ENCODE measurements around the gene PARP1.
"Not testable (repeated sequence)": the region's sequence is repeated elsewhere in the genome, so short reads cannot be mapped to it uniquely, and the experiment has no call there.

The PARP1 gene

GRCh38 chr1:226407497-226408284, at the start of gene PARP1:
Gene PARP1 (minus strand): TSS chr1:226408093. CDS start chr1:226407929, 164 bp downstream.
- peak; percentile 82 for DNase-seq

GRCh38 chr1:226457307-226457712, 49.4 kb upstream of the PARP1 start:
- DNase-seq, result peak; percentile 9

DNA sequence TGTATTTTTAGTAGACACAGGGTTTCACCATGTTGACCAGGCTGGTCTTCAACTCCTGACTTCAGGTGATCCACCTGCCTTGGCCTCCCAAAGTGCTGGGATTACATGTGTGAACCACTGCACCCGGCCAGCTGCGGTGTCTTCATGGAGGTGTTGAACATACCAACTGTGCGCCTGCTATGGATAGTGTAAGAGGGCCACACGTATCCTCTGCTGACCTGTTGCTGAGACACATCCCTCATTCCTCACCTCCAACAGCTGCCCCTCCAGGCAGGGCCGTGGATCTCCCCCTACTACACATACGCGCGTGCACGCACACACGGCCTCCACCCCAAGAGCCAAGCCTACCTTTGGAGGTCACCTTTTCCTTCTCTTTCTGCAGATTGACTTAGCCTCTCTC, 48.0 kb upstream of the PARP1 start:
- DNase-seq, result no peak

DNA sequence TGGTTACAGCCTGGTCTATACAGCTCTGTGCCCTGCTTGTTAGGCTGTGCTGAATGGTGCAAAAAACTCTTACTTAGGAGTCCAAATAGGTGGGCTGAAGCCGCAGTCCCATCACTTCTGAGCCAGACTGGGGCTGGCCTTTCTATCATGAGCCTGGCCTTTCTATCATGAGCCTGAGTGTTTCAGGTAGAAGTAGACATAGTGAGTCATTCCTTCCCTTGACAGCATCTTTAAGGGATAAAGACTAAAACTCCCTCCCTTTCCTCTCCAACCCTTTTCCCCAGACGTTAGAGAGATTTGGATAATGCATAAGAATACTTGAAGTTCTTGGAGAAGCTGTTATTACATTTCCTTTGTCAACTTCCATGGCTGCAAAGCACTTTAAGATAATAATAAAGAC, 46.5 kb upstream of the PARP1 start:
- no peak for DNase-seq

- no peak for DNase-seq
These were observed 45.3 kb upstream of the PARP1 start for GRCh38 chr1:226453015-226453704.

DNA sequence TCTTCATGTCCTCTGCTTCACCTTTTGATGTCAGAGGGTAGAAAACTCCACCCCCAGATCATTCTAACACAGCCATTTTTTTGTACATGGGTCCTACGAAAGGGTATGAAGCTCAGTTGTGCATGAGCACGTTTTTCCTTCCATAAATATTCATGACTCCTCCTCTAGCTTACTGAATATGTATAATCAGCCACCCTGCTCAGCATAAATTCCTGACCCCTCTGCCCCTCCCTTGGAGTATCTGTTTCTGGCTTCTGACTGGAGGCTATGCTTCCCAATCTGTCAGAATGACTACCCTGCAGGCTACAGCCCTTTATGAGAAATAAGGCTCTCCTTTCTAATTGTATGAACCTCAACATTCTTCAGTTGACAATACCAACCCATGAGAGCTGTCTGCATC, 42.8 kb upstream of the PARP1 start:
- no peak for DNase-seq

DNA sequence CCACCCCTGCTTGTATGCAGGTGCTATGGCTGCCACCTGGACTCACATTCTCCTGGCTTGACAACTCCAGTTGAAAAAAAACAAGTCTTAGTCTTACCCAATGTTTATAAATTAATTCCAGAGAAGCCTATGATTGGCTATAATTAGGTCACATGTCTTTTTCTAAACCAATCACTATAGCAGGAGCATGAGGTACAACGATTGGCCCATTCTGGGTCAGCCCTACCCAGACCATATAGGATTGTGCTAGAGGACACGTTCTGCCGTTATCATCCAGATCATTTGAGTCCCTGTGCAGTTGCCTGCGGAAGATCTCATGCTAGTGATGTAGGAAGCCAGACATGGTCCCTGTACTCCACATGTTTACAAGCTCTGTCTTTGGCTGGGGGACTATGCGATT, 41.9 kb upstream of the PARP1 start:
- DNase-seq, result no peak

DNA sequence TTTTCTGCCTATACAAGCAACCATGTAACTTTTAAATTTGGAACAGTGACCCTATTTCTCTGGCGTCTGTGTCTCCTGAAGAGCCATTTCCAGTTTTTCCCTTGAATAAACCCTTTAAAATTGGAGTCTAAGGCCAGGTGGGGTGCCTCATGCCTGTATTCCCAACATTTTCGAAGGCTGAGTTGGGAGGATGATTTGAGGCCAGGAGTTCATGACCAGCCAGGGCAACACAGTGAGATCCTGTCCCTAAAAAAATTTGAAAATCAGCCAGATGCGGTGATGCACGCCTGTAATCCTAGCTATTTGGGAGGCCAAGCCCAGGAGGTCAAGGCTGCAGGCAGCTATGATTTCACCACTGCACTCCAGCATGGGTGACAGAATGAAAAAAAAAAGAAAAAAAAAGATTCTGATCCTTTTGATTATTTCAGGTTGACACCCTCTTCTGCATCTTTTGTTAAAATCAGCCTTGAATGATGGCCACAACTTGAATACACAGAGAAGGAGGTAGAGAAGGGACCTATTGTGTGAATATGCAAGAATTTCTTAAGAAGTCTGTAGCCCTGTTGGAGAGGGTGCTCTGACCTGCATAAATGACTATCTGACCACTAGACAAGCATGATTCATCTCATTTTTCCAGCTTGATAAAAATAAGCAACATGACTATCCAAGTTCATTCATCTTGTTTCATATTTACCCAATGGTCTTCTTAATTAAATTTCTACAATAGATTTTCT, 40.2 kb upstream of the PARP1 start:
- DNase-seq, result no peak

DNA sequence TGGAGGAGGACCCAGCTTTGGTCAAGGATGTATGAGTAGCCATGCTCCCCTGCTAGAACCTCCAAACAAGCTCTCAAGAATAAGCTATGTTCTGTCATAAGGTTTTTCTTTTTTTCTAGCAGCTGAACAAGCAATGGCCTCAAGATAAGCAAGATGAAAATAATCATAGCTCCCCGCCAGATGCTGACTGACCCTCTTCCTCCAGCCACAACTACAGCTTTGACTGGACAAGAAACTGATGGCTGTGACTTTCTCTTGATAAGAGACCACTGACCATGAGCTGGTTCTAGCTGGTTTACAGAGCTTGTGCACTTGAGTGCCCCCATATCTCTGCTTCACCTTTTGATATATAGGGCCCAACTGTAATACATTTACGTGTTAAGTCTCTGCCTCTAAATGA, 38.2 kb upstream of the PARP1 start:
- DNase-seq, result no peak

- no peak for DNase-seq
These were observed 37.0 kb upstream of the PARP1 start for GRCh38 chr1:226444901-226445300.

GRCh38 chr1:226443439-226443838, 35.5 kb upstream of the PARP1 start:
- DNase-seq, result peak; percentile 75

DNA sequence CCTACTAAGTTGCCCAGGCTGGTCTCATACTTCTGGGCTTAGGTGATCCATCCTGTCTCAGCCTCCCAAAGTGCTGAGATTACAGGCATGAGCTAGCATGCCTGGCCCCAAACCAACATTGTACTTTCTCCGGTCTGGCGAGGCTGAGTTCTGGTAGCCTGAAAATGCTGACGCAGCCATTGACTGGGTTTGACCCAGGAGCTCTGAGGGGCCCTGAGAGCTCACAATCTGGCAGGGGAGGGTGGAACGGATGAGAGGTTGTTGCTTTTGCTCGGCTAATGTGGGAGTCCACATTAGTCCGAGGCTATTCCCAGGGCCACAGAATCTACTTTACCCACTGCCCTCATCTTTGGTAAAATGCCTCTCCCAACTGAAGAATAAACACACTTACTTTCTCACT, 35.1 kb upstream of the PARP1 start:
- no peak for DNase-seq

GRCh38 chr1:226441629-226442028, 33.7 kb upstream of the PARP1 start:
- DNase-seq, result no peak

DNA sequence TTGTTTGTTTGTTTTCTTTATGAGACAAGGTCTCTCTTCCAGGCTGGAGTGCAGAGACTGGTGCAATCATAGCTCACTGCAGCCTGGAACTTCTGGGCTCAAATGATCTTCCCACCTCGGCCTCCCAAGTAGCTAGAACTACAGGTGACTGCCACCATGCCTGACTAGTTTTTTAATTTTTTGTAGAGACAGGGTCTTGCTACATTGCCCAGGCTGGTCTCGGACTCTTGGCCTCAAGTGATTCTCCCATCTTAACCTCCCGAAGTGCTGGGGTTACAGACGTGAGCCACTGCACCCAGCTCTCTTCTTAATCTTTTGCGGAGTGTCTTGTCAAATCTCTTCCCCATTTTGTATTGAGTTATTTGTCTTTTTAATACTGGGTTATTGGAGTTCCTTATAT, 32.6 kb upstream of the PARP1 start:
- DNase-seq, result no peak

GRCh38 chr1:226438007-226438406, 30.1 kb upstream of the PARP1 start:
- DNase-seq, result no peak

- no peak for DNase-seq
These were observed 29.1 kb upstream of the PARP1 start for GRCh38 chr1:226436855-226437491.

DNA sequence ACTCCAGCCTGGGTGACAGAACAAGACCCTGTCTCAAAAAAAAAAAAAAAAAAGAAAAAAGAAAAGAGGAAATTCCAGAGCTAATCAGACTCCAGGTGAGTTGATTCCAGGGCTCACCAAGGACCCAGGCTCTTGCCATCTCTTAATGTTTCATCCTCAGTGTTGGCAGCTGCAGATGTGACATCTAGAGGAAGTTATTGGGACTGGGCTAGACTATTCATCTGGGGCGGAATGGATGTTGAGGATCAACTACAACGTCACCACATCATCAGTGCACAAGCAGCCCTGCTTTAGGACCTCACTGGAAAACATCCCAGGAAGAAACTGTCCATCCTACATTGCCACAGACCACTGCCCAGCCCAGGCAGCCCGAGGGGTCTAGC, 28.6 kb upstream of the PARP1 start:
- no peak for DNase-seq

GRCh38 chr1:226433341-226433720, 25.4 kb upstream of the PARP1 start:
- no peak for DNase-seq

GRCh38 chr1:226432586-226433340, 24.9 kb upstream of the PARP1 start:
- DNase-seq, result no peak

- not testable (repeated sequence) for DNase-seq
These were observed 24.0 kb upstream of the PARP1 start for GRCh38 chr1:226431898-226432297.

DNA sequence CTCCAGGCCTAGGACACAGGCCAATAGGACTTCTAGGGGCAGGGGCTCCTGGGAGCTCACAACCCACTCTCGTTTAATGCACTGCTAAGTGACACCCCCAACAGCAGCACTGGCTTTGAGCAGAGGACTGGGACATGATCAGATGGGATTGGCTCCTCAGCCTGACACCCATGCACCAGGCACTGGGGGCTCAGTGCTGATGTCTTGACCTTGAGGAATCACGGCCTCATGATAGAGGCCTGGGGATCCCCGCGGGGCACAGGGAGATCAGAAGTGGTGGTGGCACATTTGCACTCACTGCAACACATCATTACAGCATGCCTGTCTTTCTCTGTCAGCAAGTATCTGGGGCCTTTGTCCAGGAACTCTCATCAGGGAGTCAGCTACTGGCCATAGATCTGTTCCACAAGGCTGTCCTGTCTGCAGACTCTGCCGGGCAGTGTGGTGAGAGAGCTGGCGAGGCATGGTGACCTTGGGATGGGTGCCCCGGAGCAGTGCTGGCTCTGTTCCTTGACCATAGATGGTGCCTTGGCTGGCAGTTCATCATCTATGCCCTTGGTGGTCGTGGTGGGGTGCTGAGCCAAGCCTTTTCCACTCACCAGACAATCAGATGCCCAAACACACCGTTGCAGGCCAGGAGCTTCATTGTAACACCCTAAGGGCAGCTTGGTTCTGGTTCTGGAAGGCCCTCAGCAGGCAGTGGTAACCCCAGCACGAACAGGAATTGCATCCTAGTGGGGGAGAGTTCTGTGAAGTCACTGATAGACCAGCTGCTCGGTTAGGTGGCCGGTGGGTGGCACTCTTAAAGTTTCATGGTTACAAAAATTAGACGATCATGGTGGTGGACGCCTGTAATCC, 22.2 kb upstream of the PARP1 start:
- DNase-seq, result no peak

Data from fibroblast of upper back skin (primary cell).